ENCODE data around the gene GOLGA8T. TPM values are rescaled to one million over a fixed set of nuclear protein-coding genes. Genes with fewer than 3 reads are reported as not detected.
"Not testable (repeated sequence)": the region's sequence is repeated elsewhere in the genome, so short reads cannot be mapped to it uniquely, and the experiment has no call there.

Gene GOLGA8T
- total and polyA plus RNA-seq, 2 of the 4 experiments (the other 2 are of a cell fraction) = not detected

- H3K4me2 ChIP-seq (ENCODE audit: low read depth, low read length); H3K9ac ChIP-seq (ENCODE audit: low read depth, low read length); H3K4me1 ChIP-seq (ENCODE audit: control insufficient read depth, insufficient read depth, low read length); H2AFZ ChIP-seq (replicated peaks; ENCODE audit: low read length, poor library complexity); intact Hi-C loops (cut with micrococcal nuclease); CTCF ChIA-PET; H3K79me1 ChIP-seq (ENCODE audit: low read depth in 1 of 2, low read length in 2 of 2); H4K20me1 ChIP-seq (ENCODE audit: insufficient read depth, low read length); ATAC-seq (ENCODE audit: low read depth); H2BK15ac ChIP-seq (ENCODE audit: low read depth, low read length); H3K56ac ChIP-seq (ENCODE audit: extremely low read depth, insufficient read depth, low read length); H3K14ac ChIP-seq (replicated peaks; ENCODE audit: low read depth, low read length); H2AK5ac ChIP-seq (ENCODE audit: low read depth, low read length); H3K4ac ChIP-seq (ENCODE audit: low read depth, low read length); H3K27me3 ChIP-seq (ENCODE audit: control insufficient read depth, insufficient read depth, low read length); dilution Hi-C loops (cut with HindIII; ENCODE audit: low sequenced_read_pairs, unreplicated experiment); H2AK9ac ChIP-seq (replicated peaks; ENCODE audit: low read depth, low read length, poor library complexity); DNase-seq; H3K36me3 ChIP-seq (ENCODE audit: control insufficient read depth, insufficient read depth, low read length); BruUV-seq (replicated peaks); POLR2A ChIA-PET (ENCODE audit: unreplicated experiment); H4K5ac ChIP-seq (ENCODE audit: low read depth, low read length); in situ Hi-C loops (cut with MboI; ENCODE audit: low sequenced_read_pairs); H3K4me3 ChIP-seq (ENCODE audit: insufficient read depth, low read depth, low read length); H3K23ac ChIP-seq (ENCODE audit: low read depth, low read length); H2BK5ac ChIP-seq (ENCODE audit: low read depth, low read length, poor library complexity, severe bottlenecking); H4K91ac ChIP-seq (ENCODE audit: insufficient read depth, low read depth, low read length); H2BK120ac ChIP-seq (ENCODE audit: low read depth, low read length); H3K18ac ChIP-seq (ENCODE audit: low read depth, low read length); H3K27ac ChIP-seq (ENCODE audit: insufficient read depth, low read length); H3K9me1 ChIP-seq (ENCODE audit: insufficient read depth, low read length); H2BK20ac ChIP-seq (ENCODE audit: low read depth, low read length); H4K8ac ChIP-seq (ENCODE audit: low read depth in 2 of 2, low read length in 2 of 2); H3K9me3 ChIP-seq (ENCODE audit: control insufficient read depth, insufficient read depth, low read length): not testable (repeated sequence)
- no CpG with 5 or more reads among the region's 3 CpGs for WGBS, 2 experiments (ENCODE audit: extremely low coverage in 2 of 2, insufficient read length in 1 of 2)
Observed at GRCh38 chr15:30176613-30177012, 41.8 kb downstream of the GOLGA8T start.

- H3K27ac ChIP-seq (ENCODE audit: insufficient read depth, low read length); H3K4ac ChIP-seq (ENCODE audit: low read depth, low read length); intact Hi-C loops (cut with micrococcal nuclease); BruUV-seq (replicated peaks); H2AFZ ChIP-seq (replicated peaks; ENCODE audit: low read length, poor library complexity); H3K56ac ChIP-seq (ENCODE audit: extremely low read depth, insufficient read depth, low read length); H4K8ac ChIP-seq (ENCODE audit: low read depth in 2 of 2, low read length in 2 of 2); ATAC-seq (ENCODE audit: low read depth); H3K9me1 ChIP-seq (ENCODE audit: insufficient read depth, low read length); H3K4me3 ChIP-seq (ENCODE audit: insufficient read depth, low read depth, low read length); CTCF ChIA-PET; H2BK20ac ChIP-seq (ENCODE audit: low read depth, low read length); H4K5ac ChIP-seq (ENCODE audit: low read depth, low read length); H3K9me3 ChIP-seq (ENCODE audit: control insufficient read depth, insufficient read depth, low read length); H2AK5ac ChIP-seq (ENCODE audit: low read depth, low read length); H2AK9ac ChIP-seq (replicated peaks; ENCODE audit: low read depth, low read length, poor library complexity); POLR2A ChIA-PET (ENCODE audit: unreplicated experiment); H4K20me1 ChIP-seq (ENCODE audit: insufficient read depth, low read length); DNase-seq; H3K23ac ChIP-seq (ENCODE audit: low read depth, low read length); H3K4me2 ChIP-seq (ENCODE audit: low read depth, low read length); H3K18ac ChIP-seq (ENCODE audit: low read depth, low read length); H2BK15ac ChIP-seq (ENCODE audit: low read depth, low read length); H2BK120ac ChIP-seq (ENCODE audit: low read depth, low read length); dilution Hi-C loops (cut with HindIII; ENCODE audit: low sequenced_read_pairs, unreplicated experiment); H3K9ac ChIP-seq (ENCODE audit: low read depth, low read length); H3K4me1 ChIP-seq (ENCODE audit: control insufficient read depth, insufficient read depth, low read length); H3K36me3 ChIP-seq (ENCODE audit: control insufficient read depth, insufficient read depth, low read length); in situ Hi-C loops (cut with MboI; ENCODE audit: low sequenced_read_pairs); H4K91ac ChIP-seq (ENCODE audit: insufficient read depth, low read depth, low read length); H3K27me3 ChIP-seq (ENCODE audit: control insufficient read depth, insufficient read depth, low read length); H2BK5ac ChIP-seq (ENCODE audit: low read depth, low read length, poor library complexity, severe bottlenecking); H3K14ac ChIP-seq (replicated peaks; ENCODE audit: low read depth, low read length); H3K79me1 ChIP-seq (ENCODE audit: low read depth in 1 of 2, low read length in 2 of 2): not testable (repeated sequence)
Observed at GRCh38 chr15:30179814-30180213, 45.0 kb downstream of the GOLGA8T start.
